Mucosa of descending colon (tissue), 3 donors: ENCODE results near the gene EDRF1. TPM values are rescaled to one million over a fixed set of nuclear protein-coding genes. Genes with fewer than 3 reads are reported as not detected.

Experiments
- ATAC-seq: fragments of 200-7000 bp; cut with Tn5 transposase; one replicate; pipeline ENCODE4 v1.9.1; 2020; ENCODE audit warnings: mild to moderate bottlenecking, moderate library complexity
- DNase-seq, 3 donors: peaks; one replicate each; pipeline ENCODE4 v3.0.0-alpha.2; 2020
- H3K36me3 ChIP-seq: fragments of 200-600 bp; one replicate; pipeline ENCODE4 v1.8.0; 2021; ENCODE audit warnings: low read depth, mild to moderate bottlenecking
- H3K4me1 ChIP-seq: fragments of 200-600 bp; one replicate; pipeline ENCODE4 v1.8.0; 2021; ENCODE audit warnings: low read depth, mild to moderate bottlenecking
- H3K4me3 ChIP-seq: fragments of 200-600 bp; one replicate; pipeline ENCODE4 v1.8.0; 2021; ENCODE audit warnings: mild to moderate bottlenecking
- H3K9me3 ChIP-seq: fragments of 200-600 bp; one replicate; pipeline ENCODE4 v1.8.0; 2021; ENCODE audit warnings: mild to moderate bottlenecking
- CTCF ChIP-seq: fragments of 200-600 bp; IDR thresholded peaks from one replicate; pipeline ENCODE4 v1.8.0; 2022; ENCODE audit warnings: antibody characterized with exemption, mild to moderate bottlenecking
- intact Hi-C, 2 donors: fragments of 100-400 bp; cut with DNase I in 1 of 2; cut with micrococcal nuclease in 1 of 2; formaldehyde crosslinking; loops; one replicate each; pipeline versions ENCODE4 v1.11.0 to v1.11.1; 2022; cut with DNase I, micrococcal nuclease
- total RNA-seq, 3 donors: library from RNA; stranded (reverse); fragmentation: NEBNext Ultra II Directional in 2 of 3; extraction: Animal tissue kit (Norgen Biotek cat#: 25700) in 2 of 3; gene quantifications; one replicate each; pipeline versions ENCODE4 v1.2.1 to v1.2.4, GENCODE V29; 2021 to 2023
- donor health status: DM: no; HTN: no; CAD: no; lungs with moderate emphysema.
- donor health status: DM: no; HTN: no; CAD: no.
- donor health status: DM: no; HTN: yes; CAD: no.

Gene EDRF1
- total RNA-seq, 3 donors from 2014 or later, result 20.3 to 24.3 (median 23.5) TPM

DNA sequence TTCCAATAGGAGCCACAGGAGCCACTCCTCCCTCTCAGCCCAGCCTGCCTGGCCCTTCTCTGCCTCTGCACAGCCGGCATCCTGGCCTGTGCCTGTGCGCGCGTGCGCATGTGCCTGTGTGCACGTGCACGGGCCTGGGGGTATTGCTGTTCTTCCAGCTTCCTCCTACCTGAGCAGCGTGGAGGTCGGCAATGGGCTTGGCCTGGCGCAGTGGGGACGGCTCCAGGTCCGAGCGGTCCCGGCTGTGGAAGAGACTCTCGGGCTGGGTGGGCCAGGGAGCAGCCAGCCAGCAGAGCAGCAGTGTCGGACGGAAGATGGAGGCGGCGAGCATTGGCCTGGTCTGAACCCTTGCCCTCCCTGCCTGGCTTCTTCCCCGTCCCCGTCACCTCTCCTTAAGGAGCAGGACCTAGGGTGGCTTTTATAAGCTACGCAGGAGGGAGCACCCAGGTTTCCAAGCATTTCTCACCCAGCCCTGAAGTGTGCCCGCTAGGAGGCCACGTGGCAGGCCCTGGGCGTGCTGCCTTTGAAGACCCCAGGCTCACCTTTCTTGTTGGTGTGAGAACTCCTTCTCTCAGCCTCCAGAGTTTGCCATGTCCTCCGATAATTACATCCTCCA lies 56.1 kb downstream of the EDRF1 start, which contains the start of gene MMP21:
MMP21 (minus strand) TSS at position 331 of the 616 bp plus-strand sequence; CDS start at position 331, 0 bp downstream.
- ATAC-seq, result peak; percentile 13
- H3K4me3 ChIP-seq, result no peak within 1 kb of the TSS
- intact Hi-C loops, result no loop called here
- TF ChIP-seq CTCF, result no peak
- no peak for DNase-seq
- no peaks in the 10 kb centered on the region for H3K36me3 ChIP-seq
- H3K9me3 ChIP-seq, result no peaks in the 10 kb centered on the region
- no peaks in the 10 kb centered on the region for H3K4me1 ChIP-seq

- H3K4me1 ChIP-seq, result no peaks in the 10 kb centered on the region
- TF ChIP-seq CTCF, result no peak
- H3K9me3 ChIP-seq, result no peaks in the 10 kb centered on the region
- no peak for ATAC-seq
- no peak for DNase-seq
- intact Hi-C loops, result no loop called here
- no peak overlapping the region for H3K4me3 ChIP-seq
- H3K36me3 ChIP-seq, result no peaks in the 10 kb centered on the region
These were observed 58.3 kb downstream of the EDRF1 start for GRCh38 chr10:125777806-125778205.

- ATAC-seq, result no peak
These were observed 59.0 kb downstream of the EDRF1 start for GRCh38 chr10:125778556-125778955.

GRCh38 chr10:125779403-125780327 lies 60.2 kb downstream of the EDRF1 start:
- H3K9me3 ChIP-seq, result no peaks in the 10 kb centered on the region
- ATAC-seq, result no peak

More at GRCh38 chr10:125778556-125778955, 59.0 kb downstream of the EDRF1 start:
- Histone ChIP-seq H3K9me3 (no peaks in the 10 kb centered on the region), H3K36me3 (no peaks in the 10 kb centered on the region), H3K4me1 (no peaks in the 10 kb centered on the region), H3K4me3 (no peak overlapping the region)
- no peak for DNase-seq
- intact Hi-C loops, result no loop called here
- TF ChIP-seq CTCF, result no peak

DNA sequence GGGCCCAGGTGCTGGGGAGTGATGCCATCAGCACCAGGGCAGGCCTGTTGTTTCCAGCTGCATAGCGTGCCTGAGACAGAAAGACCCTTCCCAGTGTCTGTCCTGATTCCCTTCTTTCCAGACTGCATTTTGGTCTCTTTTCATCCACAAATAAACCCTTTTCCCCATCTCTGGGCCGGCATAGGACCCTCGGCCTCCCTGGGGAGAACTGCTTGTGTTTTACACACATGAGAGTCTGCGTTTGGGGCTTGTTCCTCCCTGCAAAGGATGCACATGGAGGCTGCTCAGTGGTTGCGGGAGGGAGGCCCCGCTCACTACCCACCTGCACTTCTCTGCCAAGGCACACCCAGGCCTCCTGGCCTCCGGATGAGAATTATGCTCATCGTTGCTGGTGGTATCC lies 61.9 kb downstream of the EDRF1 start:
- Histone ChIP-seq H3K36me3 (no peaks in the 10 kb centered on the region), H3K4me1 (no peaks in the 10 kb centered on the region), H3K9me3 (no peaks in the 10 kb centered on the region), H3K4me3 (no peak overlapping the region)
- DNase-seq (no peak), ATAC-seq (no peak)
- intact Hi-C loops, result no loop called here
- no peak for TF ChIP-seq CTCF

More at GRCh38 chr10:125779403-125780327, 60.2 kb downstream of the EDRF1 start:
- no peak for DNase-seq
- H3K4me3 ChIP-seq, result no peak overlapping the region
- H3K4me1 ChIP-seq, result no peaks in the 10 kb centered on the region
- intact Hi-C loops, result no loop called here
- no peak for TF ChIP-seq CTCF
- no peaks in the 10 kb centered on the region for H3K36me3 ChIP-seq
